HCT116 (cell line): Measurements from ENCODE around the gene S100A7. TPM values are rescaled to one million over a fixed set of nuclear protein-coding genes. Genes with fewer than 3 reads are reported as not detected.

Experiments
- ATAC-seq: fragments of 200-7000 bp; cut with Tn5 transposase; 2 replicates; pipeline ENCODE4 v1.9.1; 2020; ENCODE audit warnings: mild to moderate bottlenecking, moderate library complexity
- BruUV-seq: library from RNA; stranded (reverse); fragments of 400-500 nt; replicated peaks from 2 replicates; lab custom pipeline; 2021; lab: Mats Ljungman, UMichigan
- CTCF ChIA-PET: fragments of 300-600 bp; sonication (Branson Sonifier 250); formaldehyde crosslinking; loops from one replicate; lab custom pipeline; 2021; ENCODE audit warnings: antibody characterized with exemption; lab: Charles Lee
- POLR2A ChIA-PET: fragments of 300-600, 350-600 bp; sonication (Branson Sonifier 250); formaldehyde crosslinking; loops from one replicate; lab custom pipeline; 2021; ENCODE audit warnings: antibody characterized with exemption; lab: Charles Lee
- RAD21 ChIA-PET, 2 experiments: fragments of 300-600 bp; sonication (Branson Sonifier 250); formaldehyde crosslinking; loops; one replicate each; lab custom pipeline; 2023; ENCODE audit warnings: low total read pairs in 2 of 2; ENCODE audit not compliant: uncharacterized antibody in 2 of 2, unreplicated experiment in 2 of 2, low non-redundant PET in 1 of 2; lab: Charles Lee
- DNase-seq: peaks from one replicate; pipeline ENCODE4 v3.0.0-alpha.2; 2010; ENCODE audit warnings: low read depth, low spot score
- H2AFZ ChIP-seq: fragments of 200-600 bp; shearing (Covaris generic), sonication (generic); 2 replicates; pipeline ENCODE4 v1.6.1; 2017; ENCODE audit warnings: low read depth, mixed run types, mixed read lengths, antibody characterized with exemption, low read length; ENCODE audit not compliant: poor library complexity, severe bottlenecking
- H3K27ac ChIP-seq: 2 replicates; pipeline ENCODE4 v1.5.1; 2012; ENCODE audit warnings: low read depth, low read length
- H3K27me3 ChIP-seq: fragments of 200-600 bp; sonication (generic); 2 replicates; pipeline ENCODE4 v1.6.1; 2016; ENCODE audit warnings: mixed run types, low read length, mixed read lengths; ENCODE audit not compliant: insufficient read depth
- H3K36me3 ChIP-seq, 2 experiments: fragments of 200-500 bp in 1 of 2; fragments of 200-600 bp in 1 of 2; sonication (Bioruptor generic) in 1 of 2; sonication (generic) in 1 of 2; 2 replicates each; pipeline versions ENCODE4 v1.5.1 to v1.6.1; 2014 to 2016; ENCODE audit warnings: low read length in 2 of 2, inconsistent platforms in 1 of 2, mixed read lengths in 1 of 2, mixed run types in 1 of 2; ENCODE audit not compliant: insufficient read depth in 2 of 2, control insufficient read depth in 1 of 2
- H3K4me1 ChIP-seq, 2 experiments: fragments of 200-600 bp in 1 of 2; sonication (generic) in 1 of 2; 2 replicates each; pipeline versions ENCODE4 v1.5.1 to v1.6.1; 2012 to 2017; ENCODE audit warnings: low read length in 2 of 2, inconsistent platforms in 1 of 2, mild to moderate bottlenecking in 1 of 2, mixed read lengths in 1 of 2, mixed run types in 1 of 2, moderate library complexity in 1 of 2; ENCODE audit not compliant: insufficient read depth in 2 of 2, control insufficient read depth in 1 of 2
- H3K4me2 ChIP-seq: fragments of 200-600 bp; sonication (generic); 2 replicates; pipeline ENCODE4 v1.6.1; 2017; ENCODE audit warnings: mixed run types, low read length, mixed read lengths
- H3K4me3 ChIP-seq, 2 experiments: fragments of 200-600 bp in 1 of 2; sonication (generic) in 1 of 2; replicated peaks in 1 of 2; 2 replicates each; pipeline ENCODE4 v1.5.1; 2011 to 2016; ENCODE audit warnings: low read length in 2 of 2, control low read depth in 1 of 2, low read depth in 1 of 2, mild to moderate bottlenecking in 1 of 2, mixed read lengths in 1 of 2, mixed run types in 1 of 2
- H3K79me2 ChIP-seq: fragments of 200-600 bp; sonication (generic); 2 replicates; pipeline ENCODE4 v1.6.1; 2017; ENCODE audit warnings: mild to moderate bottlenecking, mixed run types, low read length, moderate library complexity, mixed read lengths; ENCODE audit not compliant: insufficient read depth
- H3K9ac ChIP-seq: fragments of 200-600 bp; sonication (generic); 2 replicates; pipeline ENCODE4 v1.6.1; 2016; ENCODE audit warnings: low read length, mixed read lengths
- H3K9me2 ChIP-seq: fragments of 200-600 bp; sonication (generic), shearing (Covaris generic); 2 replicates; pipeline ENCODE4 v1.6.1; 2017; ENCODE audit warnings: mixed run types, mild to moderate bottlenecking, moderate library complexity; ENCODE audit not compliant: insufficient read depth
- H3K9me3 ChIP-seq, 2 experiments: fragments of 200-500 bp in 1 of 2; fragments of 200-600 bp in 1 of 2; sonication (Bioruptor generic) in 1 of 2; sonication (generic) in 1 of 2; 2 replicates each; pipeline ENCODE4 v1.6.1; 2014 to 2017; ENCODE audit warnings: low read length in 2 of 2, mixed read lengths in 2 of 2, inconsistent platforms in 1 of 2, low read depth in 1 of 2, mild to moderate bottlenecking in 1 of 2, mixed run types in 1 of 2, moderate library complexity in 1 of 2; ENCODE audit not compliant: control insufficient read depth in 1 of 2, insufficient read depth in 1 of 2
- H4K20me1 ChIP-seq: fragments of 200-600 bp; sonication (generic), shearing (Covaris generic); 2 replicates; pipeline ENCODE4 v1.6.1; 2017; ENCODE audit warnings: mixed run types, mild to moderate bottlenecking, moderate library complexity; ENCODE audit not compliant: insufficient read depth
- CBX3 ChIP-seq: IDR thresholded peaks from 2 replicates; pipeline ENCODE4 v1.6.1; 2012; ENCODE audit warnings: low read depth
- CTCF ChIP-seq, 3 experiments: fragments of 200-600 bp in 1 of 3; sonication (generic) in 1 of 3; IDR thresholded peaks in 2 of 3; conservative IDR thresholded peaks in 1 of 3; 2 replicates each; pipeline ENCODE4 v1.5.1; 2012 to 2017; ENCODE audit warnings: low read depth in 2 of 3, low read length in 2 of 3, antibody characterized with exemption in 1 of 3, borderline replicate concordance in 1 of 3, control low read depth in 1 of 3, mild to moderate bottlenecking in 1 of 3, mixed read lengths in 1 of 3, mixed run types in 1 of 3, moderate library complexity in 1 of 3; ENCODE audit not compliant: insufficient read depth in 1 of 3
- EZH2 ChIP-seq: fragments of 200-600 bp; sonication (generic); IDR thresholded peaks from 2 replicates; pipeline ENCODE4 v1.6.1; 2017; ENCODE audit warnings: antibody characterized with exemption, mixed run types
- EZH2phosphoT487 ChIP-seq: fragments of 200-600 bp; IDR thresholded peaks from 2 replicates; pipeline ENCODE4 v1.6.1; 2018; ENCODE audit warnings: antibody characterized with exemption, borderline replicate concordance
- SP1 ChIP-seq: IDR thresholded peaks from 2 replicates; pipeline ENCODE4 v1.6.1; 2012; ENCODE audit warnings: low read depth
- YY1 ChIP-seq: IDR thresholded peaks from 2 replicates; pipeline ENCODE4 v1.6.1; 2011; ENCODE audit warnings: low read length, low read depth, moderate library complexity, mild to moderate bottlenecking; ENCODE audit not compliant: insufficient replicate concordance; ENCODE audit errors: extremely low read depth
- ZFX ChIP-seq: fragments of 450-650 bp; IDR thresholded peaks from 2 replicates; pipeline ENCODE4 v1.6.1; 2017
- intact Hi-C: fragments of 100-400 bp; cut with micrococcal nuclease; formaldehyde crosslinking; loops from 2 replicates; pipeline ENCODE4 v1.10.0; 2022
- total RNA-seq: library from RNA; stranded (reverse); gene quantifications from one replicate; pipeline ENCODE4 v1.2.1, GENCODE V29; 2021; ENCODE audit not compliant: unreplicated experiment
- TF ChIP-seq, protein P1 (sequence below): IDR thresholded peaks from 2 replicates; pipeline ENCODE4 v1.6.1; 2012; ENCODE audit warnings: low read depth

S100A7 gene
- total RNA-seq, 1 experiment from 2014 or later: not detected

DNA sequence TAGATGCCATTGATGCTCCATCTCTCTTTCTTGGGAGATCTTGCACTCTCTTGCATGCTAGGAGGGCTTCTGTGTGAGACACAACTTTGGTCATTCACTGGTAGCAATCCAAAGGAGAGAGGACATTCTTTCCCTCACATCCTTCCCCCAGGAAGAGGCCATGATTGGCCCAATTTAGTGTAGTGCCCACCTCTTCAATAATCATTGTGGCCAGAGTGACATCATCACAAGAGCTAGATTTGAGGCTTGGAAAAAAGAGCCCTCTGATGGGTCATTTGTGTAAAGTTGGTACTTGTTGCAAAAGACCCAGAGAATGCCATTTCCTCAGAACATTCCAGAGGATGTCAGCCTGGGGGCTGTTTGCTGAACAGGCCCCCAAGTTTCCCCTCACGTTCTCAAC, 45.1 kb upstream of the S100A7 start:
- no peak for TF ChIP-seq SP1
- TF ChIP-seq CBX3: no peak
- no peak for TF ChIP-seq EZH2
- no peak for TF ChIP-seq YY1
- no peak for TF ChIP-seq CTCF (IDR thresholded peaks at IDR 0.05 in 2 of 3, conservative IDR thresholded peaks at IDR 0.05 in 1 of 3; ENCODE audit: borderline replicate concordance in 1 of 3, insufficient read depth in 1 of 3, low read depth in 2 of 3, low read length in 2 of 3)
- no peak for TF ChIP-seq ZFX
- TF ChIP-seq, protein P1, sequence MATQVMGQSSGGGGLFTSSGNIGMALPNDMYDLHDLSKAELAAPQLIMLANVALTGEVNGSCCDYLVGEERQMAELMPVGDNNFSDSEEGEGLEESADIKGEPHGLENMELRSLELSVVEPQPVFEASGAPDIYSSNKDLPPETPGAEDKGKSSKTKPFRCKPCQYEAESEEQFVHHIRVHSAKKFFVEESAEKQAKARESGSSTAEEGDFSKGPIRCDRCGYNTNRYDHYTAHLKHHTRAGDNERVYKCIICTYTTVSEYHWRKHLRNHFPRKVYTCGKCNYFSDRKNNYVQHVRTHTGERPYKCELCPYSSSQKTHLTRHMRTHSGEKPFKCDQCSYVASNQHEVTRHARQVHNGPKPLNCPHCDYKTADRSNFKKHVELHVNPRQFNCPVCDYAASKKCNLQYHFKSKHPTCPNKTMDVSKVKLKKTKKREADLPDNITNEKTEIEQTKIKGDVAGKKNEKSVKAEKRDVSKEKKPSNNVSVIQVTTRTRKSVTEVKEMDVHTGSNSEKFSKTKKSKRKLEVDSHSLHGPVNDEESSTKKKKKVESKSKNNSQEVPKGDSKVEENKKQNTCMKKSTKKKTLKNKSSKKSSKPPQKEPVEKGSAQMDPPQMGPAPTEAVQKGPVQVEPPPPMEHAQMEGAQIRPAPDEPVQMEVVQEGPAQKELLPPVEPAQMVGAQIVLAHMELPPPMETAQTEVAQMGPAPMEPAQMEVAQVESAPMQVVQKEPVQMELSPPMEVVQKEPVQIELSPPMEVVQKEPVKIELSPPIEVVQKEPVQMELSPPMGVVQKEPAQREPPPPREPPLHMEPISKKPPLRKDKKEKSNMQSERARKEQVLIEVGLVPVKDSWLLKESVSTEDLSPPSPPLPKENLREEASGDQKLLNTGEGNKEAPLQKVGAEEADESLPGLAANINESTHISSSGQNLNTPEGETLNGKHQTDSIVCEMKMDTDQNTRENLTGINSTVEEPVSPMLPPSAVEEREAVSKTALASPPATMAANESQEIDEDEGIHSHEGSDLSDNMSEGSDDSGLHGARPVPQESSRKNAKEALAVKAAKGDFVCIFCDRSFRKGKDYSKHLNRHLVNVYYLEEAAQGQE: no peak
- no peak for TF ChIP-seq EZH2phosphoT487
- TF ChIP-seq, all 23 proteins: peak for 0
- intact Hi-C loops: loop anchor here (5.0 kb wide), 1 partner anchor 482 kb away; the partner anchor contains the start of gene RAB13
- H4K20me1 ChIP-seq: no peaks in the 10 kb centered on the region
- no peak for ATAC-seq
- H3K79me2 ChIP-seq: no peaks in the 10 kb centered on the region
- no peak overlapping the region for H2AFZ ChIP-seq
- no peak overlapping the region for H3K4me3 ChIP-seq
- H3K9me3 ChIP-seq: no peaks in the 10 kb centered on the region
- no TSS peak for BruUV-seq
- RAD21 ChIA-PET: no interaction called here
- H3K9me2 ChIP-seq: no peaks in the 10 kb centered on the region
- H3K9ac ChIP-seq: no peak overlapping the region
- no peaks in the 10 kb centered on the region for H3K36me3 ChIP-seq
- H3K27me3 ChIP-seq: no peaks in the 10 kb centered on the region
- H3K4me2 ChIP-seq: no peak overlapping the region
- DNase-seq: no peak
- H3K4me1 ChIP-seq: peaks cover 14 to 45% of the 10 kb centered on the region in 2 experiments
- POLR2A ChIA-PET: interaction anchor here (1.5 kb wide), 1 partner anchor 46 kb away, joined by 3 read pairs; no protein-coding TSS in a partner anchor
- CTCF ChIA-PET: interaction anchor here (1.3 to 1.6 kb wide), 2 partner anchors 10 to 153 kb away, joined by 4 to 5 read pairs; no protein-coding TSS in a partner anchor
- no peak overlapping the region for H3K27ac ChIP-seq
